Measurements from ENCODE around the gene OGDHL.

DNA sequence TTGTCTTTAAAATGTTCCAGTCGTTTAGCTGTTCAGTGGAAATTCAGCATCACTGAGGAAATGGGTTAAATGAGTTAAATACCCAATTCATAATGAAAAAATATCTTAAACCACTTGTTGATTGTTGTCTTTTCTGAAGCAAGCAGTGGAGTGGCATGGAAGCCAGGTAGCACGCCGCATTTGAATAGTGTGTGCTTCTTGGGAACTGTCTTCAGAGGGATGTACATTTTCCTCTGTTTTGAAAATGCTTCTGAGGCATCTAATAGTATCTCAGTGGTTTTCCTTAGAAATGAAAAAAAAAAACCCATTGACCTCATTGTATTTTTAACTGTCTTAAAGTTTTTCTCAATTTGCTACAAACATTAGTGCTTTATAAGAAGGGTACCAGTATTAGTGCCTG, 54.5 kb downstream of the OGDHL start:
- no peak for TF ChIP-seq CTCF (IDR thresholded peaks at IDR 0.05)
- TF ChIP-seq POLR2A (IDR thresholded peaks at IDR 0.05) = no peak
